IMR-90 (cell line): ENCODE results near the gene TMX1.

ENCODE experiments used
- CEBPB ChIP-seq: IDR thresholded peaks from 2 replicates; pipeline ENCODE4 v1.6.1; 2012; ENCODE audit warnings: low read depth, low read length, improper control_type of control experiment
- ELK1 ChIP-seq: fragments of 150-350 bp; IDR thresholded peaks from 2 replicates; pipeline ENCODE4 v1.6.1; 2016; ENCODE audit warnings: low read depth, mild to moderate bottlenecking, low read length, moderate library complexity, borderline replicate concordance
- MAFK ChIP-seq: IDR thresholded peaks from 2 replicates; pipeline ENCODE4 v1.6.1; 2012; ENCODE audit warnings: low read depth, low read length, improper control_type of control experiment
- MAZ ChIP-seq: IDR thresholded peaks from 2 replicates; pipeline ENCODE4 v1.6.1; 2012; ENCODE audit warnings: low read depth, mild to moderate bottlenecking, low read length, improper control_type of control experiment, moderate library complexity, borderline replicate concordance
- MXI1 ChIP-seq: IDR thresholded peaks from 2 replicates; pipeline ENCODE4 v1.6.1; 2012; ENCODE audit warnings: low read depth, mild to moderate bottlenecking, low read length, moderate library complexity, borderline replicate concordance
- POLR2A ChIP-seq: IDR thresholded peaks from 2 replicates; pipeline ENCODE4 v1.6.1; 2012; ENCODE audit warnings: mild to moderate bottlenecking, low read depth, low read length
- RAD21 ChIP-seq: IDR thresholded peaks from 2 replicates; pipeline ENCODE4 v1.6.1; 2012; ENCODE audit warnings: low read length, improper control_type of control experiment
- RCOR1 ChIP-seq: IDR thresholded peaks from 2 replicates; pipeline ENCODE4 v1.6.1; 2012; ENCODE audit warnings: mild to moderate bottlenecking, low read length, improper control_type of control experiment; ENCODE audit not compliant: insufficient replicate concordance
- RFX5 ChIP-seq: IDR thresholded peaks from 2 replicates; pipeline ENCODE4 v1.8.0; 2012; ENCODE audit warnings: low read depth, mild to moderate bottlenecking, low read length, moderate library complexity
- SMC3 ChIP-seq: fragments of 150-350 bp; IDR thresholded peaks from 2 replicates; pipeline ENCODE4 v1.6.1; 2016; ENCODE audit warnings: low read depth, mild to moderate bottlenecking, antibody characterized with exemption, low read length, moderate library complexity
- USF2 ChIP-seq: fragments of 150-350 bp; IDR thresholded peaks from 2 replicates; pipeline ENCODE4 v1.6.1; 2017; ENCODE audit warnings: mild to moderate bottlenecking, antibody characterized with exemption, low read length, low read depth
- TF ChIP-seq, protein P1 (sequence below): conservative IDR thresholded peaks from 2 replicates; pipeline ENCODE4 v1.5.1; 2012; ENCODE audit warnings: mild to moderate bottlenecking, low read depth, low read length, improper control_type of control experiment

DNA sequence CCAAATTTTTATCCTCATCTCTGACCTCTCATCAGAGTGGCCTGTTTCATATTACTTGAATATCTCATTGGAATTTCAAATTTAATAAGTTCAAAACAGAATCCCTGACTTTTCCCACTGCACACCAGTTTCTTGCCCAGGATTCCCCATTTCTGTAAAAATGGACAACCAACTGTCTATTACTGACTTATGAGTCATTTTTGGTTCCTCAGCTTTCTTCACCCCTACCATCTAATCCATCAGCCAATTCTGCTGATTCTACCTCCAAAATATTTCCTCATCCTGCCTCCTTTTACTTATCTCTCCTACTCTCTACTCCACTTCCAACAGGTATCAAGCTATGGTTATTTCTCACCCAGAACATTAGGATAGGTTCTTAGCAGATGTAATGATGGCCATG is 44.2 kb downstream of the TMX1 start:
- TF ChIP-seq, protein P1, sequence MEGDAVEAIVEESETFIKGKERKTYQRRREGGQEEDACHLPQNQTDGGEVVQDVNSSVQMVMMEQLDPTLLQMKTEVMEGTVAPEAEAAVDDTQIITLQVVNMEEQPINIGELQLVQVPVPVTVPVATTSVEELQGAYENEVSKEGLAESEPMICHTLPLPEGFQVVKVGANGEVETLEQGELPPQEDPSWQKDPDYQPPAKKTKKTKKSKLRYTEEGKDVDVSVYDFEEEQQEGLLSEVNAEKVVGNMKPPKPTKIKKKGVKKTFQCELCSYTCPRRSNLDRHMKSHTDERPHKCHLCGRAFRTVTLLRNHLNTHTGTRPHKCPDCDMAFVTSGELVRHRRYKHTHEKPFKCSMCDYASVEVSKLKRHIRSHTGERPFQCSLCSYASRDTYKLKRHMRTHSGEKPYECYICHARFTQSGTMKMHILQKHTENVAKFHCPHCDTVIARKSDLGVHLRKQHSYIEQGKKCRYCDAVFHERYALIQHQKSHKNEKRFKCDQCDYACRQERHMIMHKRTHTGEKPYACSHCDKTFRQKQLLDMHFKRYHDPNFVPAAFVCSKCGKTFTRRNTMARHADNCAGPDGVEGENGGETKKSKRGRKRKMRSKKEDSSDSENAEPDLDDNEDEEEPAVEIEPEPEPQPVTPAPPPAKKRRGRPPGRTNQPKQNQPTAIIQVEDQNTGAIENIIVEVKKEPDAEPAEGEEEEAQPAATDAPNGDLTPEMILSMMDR: no peak
- no peak for TF ChIP-seq RAD21
- no peak for TF ChIP-seq RCOR1
- no peak for TF ChIP-seq MAZ
- no peak for TF ChIP-seq SMC3
- no peak for TF ChIP-seq RFX5
- no peak for TF ChIP-seq POLR2A
- TF ChIP-seq CEBPB: no peak
- no peak for TF ChIP-seq ELK1
- TF ChIP-seq USF2: no peak
- no peak for TF ChIP-seq MXI1
- no peak for TF ChIP-seq MAFK
